Measurements from ENCODE around the gene RRP12.

Gene RRP12

GRCh38 chr10:97307441-97307840, 93.7 kb downstream of the RRP12 start:
- DNase-seq: no peak
